Ovary (tissue), 9 donors: ENCODE data around the gene APBA2. TPM values are rescaled to one million over a fixed set of nuclear protein-coding genes. Genes with fewer than 3 reads are reported as not detected.

Source experiments
- DNase-seq, 5 donors: peaks; one replicate each; pipeline ENCODE4 v3.0.0-alpha.2; 2019 to 2020
- H3K27ac ChIP-seq, 2 donors: fragments of 200-600 bp; one replicate each; pipeline versions ENCODE4 v1.5.1 to v1.8.0; 2019 to 2022
- H3K27me3 ChIP-seq: fragments of 200-600 bp; one replicate; pipeline ENCODE4 v1.8.0; 2022
- H3K36me3 ChIP-seq: fragments of 200-600 bp; sonication (generic); one replicate; pipeline ENCODE4 v1.5.1; 2019
- H3K4me1 ChIP-seq: one replicate; pipeline ENCODE4 v1.8.1; 2013; ENCODE audit warnings: mild to moderate bottlenecking, moderate library complexity; ENCODE audit not compliant: insufficient read depth
- H3K4me3 ChIP-seq: fragments of 200-600 bp; sonication (generic); one replicate; pipeline ENCODE4 v1.5.1; 2017
- H3K9me3 ChIP-seq, 2 donors: fragments of 200-600 bp in 1 of 2; sonication (generic) in 1 of 2; one replicate each; pipeline versions ENCODE4 v1.5.1 to v1.8.1; 2013 to 2019; ENCODE audit warnings: mild to moderate bottlenecking in 1 of 2, moderate library complexity in 1 of 2
- CTCF ChIP-seq, 3 donors: fragments of 450-650 bp in 2 of 3; fragments of 200-600 bp in 1 of 3; IDR thresholded peaks; one replicate each; pipeline versions ENCODE4 v1.5.1 to v1.8.0; 2016 to 2022; ENCODE audit warnings: antibody characterized with exemption in 3 of 3, mild to moderate bottlenecking in 1 of 3
- EP300 ChIP-seq: sonication (generic); formaldehyde crosslinking; IDR thresholded peaks from one replicate; pipeline ENCODE4 v1.6.1; 2017; ENCODE audit warnings: antibody characterized with exemption
- POLR2A ChIP-seq: fragments of 450-650 bp; IDR thresholded peaks from one replicate; pipeline ENCODE4 v1.6.1; 2017; ENCODE audit warnings: antibody characterized with exemption, mild to moderate bottlenecking, moderate library complexity
- WGBS, 3 donors: extraction: QIAGEN DNeasy Blood & Tissue Kit in 1 of 3; methylation state at CpG; one replicate each; pipeline versions ENCODE4 v1.1.5 to v1.1.7; 2013 to 2017; 5-methylcytosine and 5-hydroxymethylcytosine counted together
- intact Hi-C, 4 donors: fragments of 100-400 bp; cut with DNase I; formaldehyde crosslinking; loops; one replicate each; pipeline versions ENCODE4 v1.11.0 to v1.15.1; 2022 to 2023
- polyA plus RNA-seq, 2 donors: library from polyadenylated mRNA; stranded (reverse); fragments of 200-250 nt in 1 of 2; fragments of 350-450 nt in 1 of 2; fragmentation: Illumina TruSeq in 1 of 2; extraction: RNeasy Lipid Tissue Mini Kit (QIAGEN cat#74804) in 1 of 2; gene quantifications; one replicate each; pipeline ENCODE4 v1.2.3, GENCODE V29; 2013 to 2014
- total RNA-seq, 7 donors: library from RNA; depleted of rRNA in 2 of 7; stranded (reverse); fragments of >200 nt in 2 of 7; fragmentation: NEBNext Ultra II Directional in 3 of 7; extraction: Animal tissue kit (Norgen Biotek cat#: 25700) in 3 of 7; gene quantifications; one replicate each; pipeline versions ENCODE4 v1.1.0 to v1.2.4, GENCODE V29; 2016 to 2023
- donor health status: DM: no; HTN: no; CAD: no; lungs with moderate emphysema.
- donor health status: DM: no; HTN: no; CAD: no.
- donor health status: Bipolar disorder and iron deficiency.
- donor health status: DM: yes; HTN: yes; CAD: no.
- donor health status: DM: no; HTN: no; CAD: no.
- donor health status: DM: yes; HTN: yes; CAD: no.

The APBA2 gene
- total and polyA plus RNA-seq, 9 donors, result 0.53 to 3.1 (median 1.4) TPM

- TF ChIP-seq POLR2A (no peak), EP300 (no peak), CTCF (IDR thresholded peaks at IDR 0.05) (no peak)
- H3K4me1 ChIP-seq, result no peaks in the 10 kb centered on the region
- H3K4me3 ChIP-seq, result peak overlapping the region; percentile 36
- peak overlapping the region; percentile 50 to 64 for H3K27ac ChIP-seq
- no peaks in the 10 kb centered on the region for H3K27me3 ChIP-seq
- WGBS, 3 donors, result 31 to 44% (median 40%) methylated on average over 33 to 51 of the region's 51 CpGs
- peak in 3 of 5 donors; percentile 46 to 60 (median 54) for DNase-seq
- intact Hi-C loops, result no loop called here
- H3K36me3 ChIP-seq, result no peaks in the 10 kb centered on the region
- H3K9me3 ChIP-seq, result no peaks in the 10 kb centered on the region
Measured at GRCh38 chr15:29102911-29103823, 217.4 kb downstream of the APBA2 start.

- Histone ChIP-seq H3K27ac (peak overlapping the region; percentile 50 to 64), H3K27me3 (no peaks in the 10 kb centered on the region), H3K9me3 (no peaks in the 10 kb centered on the region), H3K36me3 (no peaks in the 10 kb centered on the region), H3K4me3 (peak overlapping the region; percentile 36), H3K4me1 (no peaks in the 10 kb centered on the region)
- peak; percentile 50 to 89 (median 81) for TF ChIP-seq CTCF (IDR thresholded peaks at IDR 0.05)
- TF ChIP-seq EP300, result no peak
- peak; percentile 63 to 88 (median 73) for DNase-seq
- WGBS, 3 donors, result 23 to 28% (median 26%) methylated on average over 39 to 47 of the region's 47 CpGs
- intact Hi-C loops, result no loop called here
Measured at GRCh38 chr15:29103824-29104565, 218.2 kb downstream of the APBA2 start.

- DNase-seq, result no peak
- H3K27ac ChIP-seq, result no peak overlapping the region
- no peaks in the 10 kb centered on the region for H3K9me3 ChIP-seq
- no peaks in the 10 kb centered on the region for H3K36me3 ChIP-seq
- no peak overlapping the region for H3K4me3 ChIP-seq
- H3K27me3 ChIP-seq, result no peaks in the 10 kb centered on the region
- 94 to 99% (median 94%) methylated on average over 6 of the region's 6 CpGs for WGBS, 3 donors
- H3K4me1 ChIP-seq, result no peaks in the 10 kb centered on the region
- intact Hi-C loops, result no loop called here
- TF ChIP-seq POLR2A (no peak), EP300 (no peak), CTCF (IDR thresholded peaks at IDR 0.05) (no peak)
Measured at GRCh38 chr15:29104566-29104880, 218.7 kb downstream of the APBA2 start.

GRCh38 chr15:29105151-29105854 is 219.5 kb downstream of the APBA2 start:
- Histone ChIP-seq H3K27me3 (no peaks in the 10 kb centered on the region), H3K4me3 (no peak overlapping the region), H3K9me3 (no peaks in the 10 kb centered on the region), H3K36me3 (no peaks in the 10 kb centered on the region), H3K4me1 (no peaks in the 10 kb centered on the region), H3K27ac (no peak overlapping the region)
- DNase-seq, result no peak
- TF ChIP-seq EP300 (no peak), CTCF (IDR thresholded peaks at IDR 0.05) (no peak), POLR2A (no peak)
- WGBS, 3 donors, result 86 to 89% (median 89%) methylated on average over 22 of the region's 22 CpGs
- intact Hi-C loops, result no loop called here
